Caco-2 (cell line): ENCODE data around the gene RAP2A. TPM values are rescaled to one million over a fixed set of nuclear protein-coding genes. Genes with fewer than 3 reads are reported as not detected.
A peak's percentile ranks its signal among the peaks of the same experiment; 100 is the strongest.

ENCODE experiments used
- BruUV-seq: library from RNA; stranded (reverse); fragments of 400-500 nt; replicated peaks from 2 replicates; lab custom pipeline; 2021; lab: Mats Ljungman, UMichigan
- CTCF ChIA-PET: fragments of 300-600 bp; sonication (Branson Sonifier 250); formaldehyde crosslinking; loops from one replicate; lab custom pipeline; 2022; ENCODE audit warnings: antibody characterized with exemption; lab: Charles Lee
- POLR2A ChIA-PET: fragments of 300-600 bp; sonication (Branson Sonifier 250); formaldehyde crosslinking; loops from one replicate; lab custom pipeline; 2022; ENCODE audit warnings: antibody characterized with exemption; lab: Charles Lee
- DNase-seq, 2 experiments: peaks; one replicate each; pipeline versions ENCODE4 v3.0.0 to v3.0.0-alpha.2; 2020 to 2022
- H3K27me3 ChIP-seq: replicated peaks from 2 replicates; pipeline ENCODE4 v1.6.0; 2011; ENCODE audit warnings: low read length; ENCODE audit not compliant: control insufficient read depth, insufficient read depth
- H3K36me3 ChIP-seq: 2 replicates; pipeline ENCODE4 v1.5.1; 2011; ENCODE audit warnings: low read length; ENCODE audit not compliant: control insufficient read depth, insufficient read depth
- H3K4me1 ChIP-seq: fragments of 250-450 bp; sonication (Bioruptor Pico); 2 replicates; pipeline ENCODE4 v1.5.1; 2020; ENCODE audit warnings: mild to moderate bottlenecking
- H3K4me3 ChIP-seq: 2 replicates; pipeline ENCODE4 v1.5.1; 2011; ENCODE audit warnings: low read depth, mild to moderate bottlenecking, control low read depth, low read length
- H3K9me3 ChIP-seq: fragments of 250-450 bp; sonication (Bioruptor Pico); 2 replicates; pipeline ENCODE4 v1.5.1; 2020; ENCODE audit warnings: mild to moderate bottlenecking, moderate library complexity
- H3K27ac Mint-ChIP-seq: one replicate; pipeline ENCODE4 v1.8.0; 2022; ENCODE audit warnings: mixed read lengths; ENCODE audit not compliant: unreplicated experiment
- H3K27me3 Mint-ChIP-seq: one replicate; pipeline ENCODE4 v1.8.0; 2022; ENCODE audit warnings: mixed read lengths; ENCODE audit not compliant: insufficient read depth, unreplicated experiment
- H3K36me3 Mint-ChIP-seq: one replicate; pipeline ENCODE4 v1.8.0; 2022; ENCODE audit warnings: mild to moderate bottlenecking, mixed read lengths; ENCODE audit not compliant: insufficient read depth, unreplicated experiment
- H3K4me1 Mint-ChIP-seq: one replicate; pipeline ENCODE4 v1.8.0; 2022; ENCODE audit warnings: low read depth, mixed read lengths; ENCODE audit not compliant: unreplicated experiment
- H3K4me3 Mint-ChIP-seq: one replicate; pipeline ENCODE4 v1.8.0; 2022; ENCODE audit warnings: mild to moderate bottlenecking, moderate library complexity, mixed read lengths; ENCODE audit not compliant: unreplicated experiment
- H3K9me3 Mint-ChIP-seq: one replicate; pipeline ENCODE4 v1.8.0; 2022; ENCODE audit warnings: mixed read lengths; ENCODE audit not compliant: unreplicated experiment
- CTCF ChIP-seq, 2 experiments: fragments of 200-600 bp in 1 of 2; IDR thresholded peaks; 1 replicate in 1 of 2; 2 replicates in 1 of 2; pipeline versions ENCODE4 v1.5.1 to v1.8.0; 2011 to 2022; ENCODE audit warnings: antibody characterized with exemption in 1 of 2, control low read depth in 1 of 2, inconsistent platforms in 1 of 2, low read depth in 1 of 2, low read length in 1 of 2, mild to moderate bottlenecking in 1 of 2, moderate library complexity in 1 of 2; ENCODE audit not compliant: insufficient read depth in 1 of 2, severe bottlenecking in 1 of 2, unreplicated experiment in 1 of 2
- intact Hi-C: fragments of 100-400 bp; cut with micrococcal nuclease; formaldehyde crosslinking; loops from one replicate; pipeline ENCODE4 v1.10.0; 2022; ENCODE audit not compliant: unreplicated experiment
- total RNA-seq: library from RNA; stranded (reverse); gene quantifications from 2 replicates; pipeline ENCODE4 v1.2.3, GENCODE V29; 2022

RAP2A gene
- total RNA-seq, 1 experiment from 2014 or later, result 19.7 TPM

- no TSS peak for BruUV-seq
- CTCF ChIA-PET, result interaction anchor here (0.6 to 2.1 kb wide), 11 partner anchors 9 to 1757 kb away, joined by 3 to 7 read pairs (median 5); partner anchors contain the start of gene MBNL2
- peaks cover 17% of the 10 kb centered on the region for H3K36me3 Mint-ChIP-seq
Measured at GRCh38 chr13:97432917-97433726, 847 bp upstream of the RAP2A start.

GRCh38 chr13:97434397-97435201 is 630 bp downstream of the RAP2A start:
- Mint-ChIP-seq H3K27ac (peak overlapping the region; percentile 53), H3K9me3 (no peaks in the 10 kb centered on the region), H3K36me3 (peaks cover 17% of the 10 kb centered on the region), H3K4me1 (no peaks in the 10 kb centered on the region), H3K27me3 (peaks cover 3% of the 10 kb centered on the region), H3K4me3 (peak overlapping the region; percentile 94)
- Histone ChIP-seq H3K9me3 (no peaks in the 10 kb centered on the region), H3K27me3 (no peaks in the 10 kb centered on the region), H3K4me3 (peak overlapping the region; percentile 76), H3K36me3 (no peaks in the 10 kb centered on the region), H3K4me1 (peaks cover 12% of the 10 kb centered on the region)
- CTCF ChIA-PET, result interaction anchor here (1.9 kb wide), 1 partner anchor 324 kb away, joined by 7 read pairs; no protein-coding TSS in a partner anchor
- POLR2A ChIA-PET, result interaction anchor here (0.6 to 0.9 kb wide), 2 partner anchors 224 to 1381 kb away, joined by 4 to 5 read pairs; partner anchors contain the start of gene UGGT2
- BruUV-seq, result TSS peak; percentile 18
- DNase-seq, result peak in 1 of 2 experiments; percentile 57
- intact Hi-C loops, result loop anchor here (2.0 to 5.0 kb wide), 2 partner anchors 72 to 407 kb away; no protein-coding TSS in a partner anchor
- no peak for TF ChIP-seq CTCF (IDR thresholded peaks at IDR 0.05; ENCODE audit: insufficient read depth in 1 of 2, low read depth in 1 of 2, low read length in 1 of 2, severe bottlenecking in 1 of 2, unreplicated experiment in 1 of 2)

More at GRCh38 chr13:97432917-97433726, 847 bp upstream of the RAP2A start:
- intact Hi-C loops, result loop anchor here (1.0 to 5.0 kb wide), 7 partner anchors 10 to 1380 kb away; partner anchors contain the start of gene UGGT2
- peaks cover 7% of the 10 kb centered on the region; the same call in 1 of the 2 replicates for H3K4me1 ChIP-seq
- no peaks in the 10 kb centered on the region for H3K27me3 ChIP-seq
- peak overlapping the region; percentile 94 for H3K4me3 Mint-ChIP-seq
- H3K27me3 Mint-ChIP-seq, result peaks cover 6% of the 10 kb centered on the region
- H3K27ac Mint-ChIP-seq, result peak overlapping the region; percentile 98
- no peaks in the 10 kb centered on the region for H3K9me3 Mint-ChIP-seq
- no peak for TF ChIP-seq CTCF (IDR thresholded peaks at IDR 0.05; ENCODE audit: insufficient read depth in 1 of 2, low read depth in 1 of 2, low read length in 1 of 2, severe bottlenecking in 1 of 2, unreplicated experiment in 1 of 2)
- no peaks in the 10 kb centered on the region for H3K4me1 Mint-ChIP-seq
- no peaks in the 10 kb centered on the region for H3K9me3 ChIP-seq
- peak overlapping the region; percentile 59 for H3K4me3 ChIP-seq
- H3K36me3 ChIP-seq, result no peaks in the 10 kb centered on the region
- DNase-seq, result peak; percentile 100
- POLR2A ChIA-PET, result interaction anchor here (0.6 to 1.4 kb wide), 7 partner anchors 16 to 1380 kb away, joined by 3 to 10 read pairs (median 4); partner anchors contain the start of gene UGGT2
